Astrocyte (in vitro differentiated cells and primary cell): Measurements from ENCODE around the gene ARHGEF10L.

Experiments used
- EZH2 ChIP-seq: IDR thresholded peaks from 2 replicates; pipeline ENCODE4 v1.6.1; 2012; ENCODE audit warnings: mild to moderate bottlenecking, low read length, inconsistent platforms; ENCODE audit not compliant: insufficient read depth
- TF ChIP-seq, protein P1 (sequence below): IDR thresholded peaks from 2 replicates; pipeline ENCODE4 v1.5.1; 2011; ENCODE audit warnings: low read depth, mild to moderate bottlenecking, inconsistent platforms, low read length, moderate library complexity; ENCODE audit not compliant: insufficient read depth

DNA sequence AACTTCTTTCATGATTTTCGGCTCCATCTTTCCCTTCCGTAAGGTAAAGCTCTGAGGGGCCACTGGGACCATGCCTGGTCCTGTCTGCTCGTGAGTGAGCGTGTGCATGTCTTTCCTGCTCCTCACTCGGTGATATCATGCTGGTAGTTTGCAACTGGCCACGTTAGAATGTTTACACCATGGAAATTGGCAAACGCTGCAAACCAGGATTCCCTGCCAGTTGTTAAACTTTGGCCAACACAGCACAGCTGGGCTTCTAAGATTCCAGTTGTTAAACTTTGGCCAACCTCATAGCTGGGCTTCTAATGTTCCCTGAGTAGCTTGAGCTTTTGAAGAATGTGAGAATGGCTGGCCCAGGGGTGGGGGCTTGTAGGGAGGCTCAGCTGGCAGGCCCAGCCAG lies 147.6 kb downstream of the ARHGEF10L start:
- no peak for TF ChIP-seq EZH2
- TF ChIP-seq, protein P1, sequence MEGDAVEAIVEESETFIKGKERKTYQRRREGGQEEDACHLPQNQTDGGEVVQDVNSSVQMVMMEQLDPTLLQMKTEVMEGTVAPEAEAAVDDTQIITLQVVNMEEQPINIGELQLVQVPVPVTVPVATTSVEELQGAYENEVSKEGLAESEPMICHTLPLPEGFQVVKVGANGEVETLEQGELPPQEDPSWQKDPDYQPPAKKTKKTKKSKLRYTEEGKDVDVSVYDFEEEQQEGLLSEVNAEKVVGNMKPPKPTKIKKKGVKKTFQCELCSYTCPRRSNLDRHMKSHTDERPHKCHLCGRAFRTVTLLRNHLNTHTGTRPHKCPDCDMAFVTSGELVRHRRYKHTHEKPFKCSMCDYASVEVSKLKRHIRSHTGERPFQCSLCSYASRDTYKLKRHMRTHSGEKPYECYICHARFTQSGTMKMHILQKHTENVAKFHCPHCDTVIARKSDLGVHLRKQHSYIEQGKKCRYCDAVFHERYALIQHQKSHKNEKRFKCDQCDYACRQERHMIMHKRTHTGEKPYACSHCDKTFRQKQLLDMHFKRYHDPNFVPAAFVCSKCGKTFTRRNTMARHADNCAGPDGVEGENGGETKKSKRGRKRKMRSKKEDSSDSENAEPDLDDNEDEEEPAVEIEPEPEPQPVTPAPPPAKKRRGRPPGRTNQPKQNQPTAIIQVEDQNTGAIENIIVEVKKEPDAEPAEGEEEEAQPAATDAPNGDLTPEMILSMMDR = no peak
